H1 (cell line): ENCODE results near the gene BCKDHA. TPM values are rescaled to one million over a fixed set of nuclear protein-coding genes. Genes with fewer than 3 reads are reported as not detected.
A peak's percentile ranks its signal among the peaks of the same experiment; 100 is the strongest.

Source experiments
- CTCF ChIA-PET: fragments of 300-600 bp; sonication (Branson Sonifier 250); formaldehyde crosslinking; loops from one replicate; lab custom pipeline; 2021; ENCODE audit not compliant: partially characterized antibody; lab: Charles Lee
- POLR2A ChIA-PET: fragments of 300-600 bp; sonication (Branson Sonifier 250); formaldehyde crosslinking; loops from one replicate; lab custom pipeline; 2021; ENCODE audit warnings: inconsistent platforms; ENCODE audit not compliant: partially characterized antibody; lab: Charles Lee
- DNase-seq, 2 experiments: peaks; one replicate each; pipeline versions ENCODE4 v3.0.0 to v3.0.0-alpha.2; 2010 to 2022; ENCODE audit warnings: low spot score in 2 of 2, low read depth in 1 of 2, mixed read lengths in 1 of 2
- FAIRE-seq: peaks from 2 replicates; lab custom pipeline; 2011; peaks lifted over from hg19 to GRCh38; lab: Jason Lieb, UNC
- H2AFZ ChIP-seq: 2 replicates; pipeline ENCODE4 v1.8.1; 2012; ENCODE audit warnings: low read length, inconsistent platforms
- H2AK5ac ChIP-seq: 2 replicates; pipeline ENCODE4 v1.6.1; 2013; ENCODE audit warnings: low read depth, low read length
- H2BK120ac ChIP-seq: replicated peaks from 2 replicates; pipeline ENCODE3; 2013; ENCODE audit warnings: low read depth, low read length, inconsistent platforms
- H2BK12ac ChIP-seq: 2 replicates; pipeline ENCODE4 v1.6.1; 2013; ENCODE audit warnings: low read depth, low read length
- H2BK15ac ChIP-seq: 2 replicates; pipeline ENCODE4 v1.6.1; 2013; ENCODE audit warnings: low read length
- H2BK20ac ChIP-seq: 2 replicates; pipeline ENCODE4 v1.6.1; 2013; ENCODE audit warnings: low read length
- H2BK5ac ChIP-seq: 2 replicates; pipeline ENCODE4 v1.6.1; 2013; ENCODE audit warnings: low read depth, low read length
- H3K14ac ChIP-seq: 2 replicates; pipeline ENCODE4 v1.6.1; 2013; ENCODE audit warnings: inconsistent platforms; ENCODE audit not compliant: insufficient read length
- H3K18ac ChIP-seq: 2 replicates; pipeline ENCODE4 v1.6.1; 2013; ENCODE audit warnings: low read length; ENCODE audit errors: extremely low read depth
- H3K23ac ChIP-seq: 2 replicates; pipeline ENCODE4 v1.6.1; 2013; ENCODE audit warnings: inconsistent platforms; ENCODE audit not compliant: insufficient read length
- H3K23me2 ChIP-seq: 2 replicates; pipeline ENCODE4 v1.6.1; 2013; ENCODE audit warnings: low read depth, low read length
- H3K27ac ChIP-seq: 2 replicates; pipeline ENCODE4 v1.6.1; 2011; ENCODE audit warnings: low read depth, low read length, inconsistent platforms
- H3K27me3 ChIP-seq, 4 experiments: replicated peaks in 1 of 4; 1 replicate in 1 of 4; 2 replicates in 3 of 4; pipeline versions ENCODE4 v1.6.1 to v1.8.1; 2011 to 2013; ENCODE audit warnings: low read length in 3 of 4, mild to moderate bottlenecking in 3 of 4, inconsistent platforms in 2 of 4, mixed read lengths in 2 of 4, moderate library complexity in 1 of 4; ENCODE audit not compliant: control insufficient read depth in 3 of 4, insufficient read depth in 3 of 4; ENCODE audit errors: extremely low read depth in 1 of 4
- H3K36me3 ChIP-seq, 4 experiments: 2 replicates each; pipeline versions ENCODE4 v1.6.1 to v1.8.1; 2011 to 2013; ENCODE audit warnings: mild to moderate bottlenecking in 4 of 4, low read length in 3 of 4, moderate library complexity in 2 of 4, control low read depth in 1 of 4, inconsistent platforms in 1 of 4; ENCODE audit not compliant: insufficient read depth in 4 of 4, control insufficient read depth in 2 of 4
- H3K4ac ChIP-seq: replicated peaks from 2 replicates; pipeline ENCODE3; 2013; ENCODE audit warnings: low read length, low read depth, mixed read lengths, inconsistent platforms; ENCODE audit not compliant: insufficient read length
- H3K4me1 ChIP-seq, 4 experiments: replicated peaks in 1 of 4; 1 replicate in 1 of 4; 2 replicates in 3 of 4; pipeline versions ENCODE4 v1.6.1 to v1.8.1; 2011 to 2013; ENCODE audit warnings: low read length in 3 of 4, inconsistent platforms in 2 of 4, mixed read lengths in 1 of 4; ENCODE audit not compliant: insufficient read depth in 4 of 4, control insufficient read depth in 3 of 4
- H3K4me2 ChIP-seq, 2 experiments: 2 replicates each; pipeline versions ENCODE4 v1.6.1 to v1.8.1; 2011 to 2013; ENCODE audit warnings: low read depth in 2 of 2, low read length in 2 of 2, control low read depth in 1 of 2, inconsistent platforms in 1 of 2, mild to moderate bottlenecking in 1 of 2; ENCODE audit not compliant: insufficient read depth in 1 of 2
- H3K4me3 ChIP-seq, 4 experiments: fragments of 200-600, 300-600 bp in 1 of 4; sonication (generic), shearing (Covaris generic), sonication (Bioruptor Twin) in 1 of 4; 2 replicates each; pipeline versions ENCODE4 v1.5.1 to v1.8.1; 2011 to 2016; ENCODE audit warnings: low read length in 4 of 4, low read depth in 3 of 4, control low read depth in 2 of 4, inconsistent platforms in 2 of 4, mild to moderate bottlenecking in 2 of 4, mixed read lengths in 1 of 4, moderate library complexity in 1 of 4; ENCODE audit not compliant: insufficient read depth in 2 of 4; ENCODE audit errors: extremely low read depth in 1 of 4
- H3K56ac ChIP-seq: replicated peaks from 2 replicates; pipeline ENCODE3; 2013; ENCODE audit warnings: low read depth, mild to moderate bottlenecking, mixed read lengths, low read length, inconsistent platforms; ENCODE audit not compliant: insufficient read length
- H3K79me1 ChIP-seq: 2 replicates; pipeline ENCODE4 v1.6.1; 2013; ENCODE audit warnings: low read depth, low read length, control low read depth
- H3K79me2 ChIP-seq, 2 experiments: 2 replicates each; pipeline versions ENCODE4 v1.6.1 to v1.8.1; 2012 to 2013; ENCODE audit warnings: low read length in 2 of 2, mild to moderate bottlenecking in 2 of 2, inconsistent platforms in 1 of 2; ENCODE audit not compliant: insufficient read depth in 2 of 2, control insufficient read depth in 1 of 2
- H3K9ac ChIP-seq, 4 experiments: replicated peaks in 1 of 4; 1 replicate in 1 of 4; 2 replicates in 3 of 4; pipeline versions ENCODE4 v1.6.1 to v1.8.1; 2011 to 2013; ENCODE audit warnings: low read depth in 3 of 4, low read length in 3 of 4, control low read depth in 2 of 4, mild to moderate bottlenecking in 2 of 4, moderate library complexity in 2 of 4, inconsistent platforms in 1 of 4; ENCODE audit errors: extremely low read depth in 1 of 4
- H3K9me3 ChIP-seq, 2 experiments: 2 replicates each; pipeline versions ENCODE4 v1.6.1 to v1.8.1; 2012 to 2013; ENCODE audit warnings: mild to moderate bottlenecking in 2 of 2, moderate library complexity in 2 of 2, control low read depth in 1 of 2, inconsistent platforms in 1 of 2, low read depth in 1 of 2, low read length in 1 of 2, mixed read lengths in 1 of 2; ENCODE audit not compliant: insufficient read depth in 2 of 2
- H4K20me1 ChIP-seq, 2 experiments: replicated peaks in 1 of 2; 2 replicates each; pipeline versions ENCODE3 to v1.8.1; 2011 to 2013; ENCODE audit warnings: inconsistent platforms in 2 of 2, low read length in 2 of 2, mild to moderate bottlenecking in 1 of 2; ENCODE audit not compliant: insufficient read depth in 2 of 2, control insufficient read depth in 1 of 2
- H4K5ac ChIP-seq: 2 replicates; pipeline ENCODE4 v1.6.1; 2013; ENCODE audit warnings: low read length, low read depth, mixed read lengths, inconsistent platforms; ENCODE audit not compliant: insufficient read length
- H4K8ac ChIP-seq: 2 replicates; pipeline ENCODE4 v1.8.0; 2013; ENCODE audit warnings: mild to moderate bottlenecking, moderate library complexity, low read length, inconsistent platforms; ENCODE audit not compliant: insufficient read depth; ENCODE audit errors: extremely low read depth
- H4K91ac ChIP-seq: replicated peaks from 2 replicates; pipeline ENCODE3; 2013; ENCODE audit warnings: low read length, mixed read lengths, inconsistent platforms; ENCODE audit not compliant: insufficient read length
- CTCF ChIP-seq, 3 experiments: IDR thresholded peaks; 1 replicate in 2 of 3; 2 replicates in 1 of 3; pipeline versions ENCODE4 v1.5.1 to v1.6.1; 2011; ENCODE audit warnings: low read length in 3 of 3, mild to moderate bottlenecking in 3 of 3, inconsistent platforms in 2 of 3, low read depth in 1 of 3, moderate library complexity in 1 of 3; ENCODE audit not compliant: insufficient read depth in 1 of 3; ENCODE audit errors: control extremely low read depth in 1 of 3
- MAFK ChIP-seq: IDR thresholded peaks from 2 replicates; pipeline ENCODE4 v1.6.1; 2012; ENCODE audit warnings: low read depth, mild to moderate bottlenecking, improper control_type of control experiment, low read length
- RAD21 ChIP-seq, 2 experiments: IDR thresholded peaks in 1 of 2; conservative IDR thresholded peaks in 1 of 2; 2 replicates each; pipeline ENCODE4 v1.6.1; 2011; ENCODE audit warnings: low read depth in 2 of 2, low read length in 2 of 2, improper control_type of control experiment in 1 of 2, inconsistent platforms in 1 of 2, mild to moderate bottlenecking in 1 of 2, moderate library complexity in 1 of 2
- WGBS, 2 experiments: shearing (Covaris generic) in 1 of 2; methylation state at CpG; one replicate each; pipeline versions ENCODE4 v1.1.6 to v1.1.7; 2013 to 2015; ENCODE audit warnings: low lambda C conversion rate in 2 of 2, mixed read lengths in 2 of 2, inconsistent platforms in 1 of 2, low coverage in 1 of 2, missing lambda C conversion rate in 1 of 2; ENCODE audit not compliant: insufficient replicate concordance in 2 of 2, insufficient coverage in 1 of 2, insufficient read length in 1 of 2; ENCODE audit errors: extremely low coverage in 1 of 2, missing lambda C conversion rate in 1 of 2; 5-methylcytosine and 5-hydroxymethylcytosine counted together
- polyA plus RNA-seq, 7 experiments: library from polyadenylated mRNA; depleted of rRNA in 3 of 7; stranded (reverse) in 5 of 7; unstranded in 2 of 7; fragments of >200 nt in 5 of 7; fragments of 200-250 nt in 2 of 7; gene quantifications; 1 replicate in 5 of 7; 2 replicates in 1 of 7; 4 replicates in 1 of 7; pipeline versions ENCODE4 v1.2.1 to v1.2.3, GENCODE V29; 2011 to 2013; ENCODE audit warnings: missing spikeins in 2 of 7, mixed read lengths in 2 of 7
- total RNA-seq: library from RNA; stranded (reverse); fragmentation: NEBNext Ultra II Directional; extraction: Animal tissue kit (Norgen Biotek cat#: 25700); gene quantifications from 2 replicates; pipeline ENCODE4 v1.2.1, GENCODE V29; 2021

The BCKDHA gene
- total and polyA plus RNA-seq, 2 of the 8 experiments (the other 6 are each of a cell fraction or from before 2014, with no cell fraction given), result 14.2 to 69.6 TPM

GRCh38 chr19:41408256-41408655, 10.6 kb downstream of the BCKDHA start:
- H3K23me2 ChIP-seq, result no peaks in the 10 kb centered on the region
- no peak overlapping the region for H3K18ac ChIP-seq
- H2BK5ac ChIP-seq, result no peak overlapping the region
- no peak overlapping the region for H4K91ac ChIP-seq
- no peak overlapping the region for H3K4me2 ChIP-seq
- peaks cover 0 to 5% of the 10 kb centered on the region in 2 experiments for H4K20me1 ChIP-seq
- FAIRE-seq (no peak), DNase-seq (no peak)
- no peak overlapping the region for H4K5ac ChIP-seq
- no peak overlapping the region for H3K9ac ChIP-seq
- H3K27me3 ChIP-seq, result no peaks in the 10 kb centered on the region
- no peaks in the 10 kb centered on the region for H3K79me2 ChIP-seq
- H2BK20ac ChIP-seq, result no peak overlapping the region
- no peak overlapping the region for H4K8ac ChIP-seq
- no peak overlapping the region for H2BK120ac ChIP-seq
- no peaks in the 10 kb centered on the region for H3K9me3 ChIP-seq
- H3K4ac ChIP-seq, result no peak overlapping the region
- ChIA-PET CTCF (interaction anchor here (0.6 to 4.9 kb wide), 12 partner anchors 9 to 162 kb away, joined by 3 to 34 read pairs (median 4); partner anchors contain the start of gene B3GNT8), POLR2A (interaction anchor here (0.6 to 3.3 kb wide), 10 partner anchors 8 to 113 kb away, joined by 3 to 13 read pairs (median 4); partner anchors contain the start of genes B3GNT8 and DMAC2)
- no peak overlapping the region for H2BK15ac ChIP-seq
- no peak overlapping the region for H2AK5ac ChIP-seq
- peaks cover 0 to 5% (median 1%) of the 10 kb centered on the region in 4 experiments; a peak in 5 of 7 replicates for H3K4me1 ChIP-seq
- H3K4me3 ChIP-seq, result no peak overlapping the region
- TF ChIP-seq RAD21 (IDR thresholded peaks at IDR 0.05 in 1 of 2, conservative IDR thresholded peaks at IDR 0.05 in 1 of 2; ENCODE audit: low read depth in 2 of 2, low read length in 2 of 2) (peak; percentile 13 to 47; a peak in 2 of 4 replicates), CTCF (IDR thresholded peaks at IDR 0.05; ENCODE audit: control extremely low read depth in 1 of 3, insufficient read depth in 1 of 3, low read depth in 1 of 3, low read length in 3 of 3) (peak in 2 of 3 experiments; percentile 16 to 49; a peak in 2 of 4 replicates), MAFK (no peak)
- H3K14ac ChIP-seq, result no peak overlapping the region
- H3K56ac ChIP-seq, result no peak overlapping the region
- H3K36me3 ChIP-seq, result peaks cover 0 to 5% (median 2%) of the 10 kb centered on the region in 4 experiments; a peak in 4 of 8 replicates
- no peak overlapping the region for H3K23ac ChIP-seq
- H2AFZ ChIP-seq, result no peak overlapping the region
- no peak overlapping the region for H2BK12ac ChIP-seq
- no peaks in the 10 kb centered on the region for H3K79me1 ChIP-seq
- no peak overlapping the region for H3K27ac ChIP-seq
- WGBS, 2 experiments, result 84% methylated on average over 4 of the region's 4 CpGs; no CpG with 5 or more reads in 1 of the 2 experiments
